HEK293 (cell line): ENCODE results near the gene LRP3.

Experiments used
- CTCF ChIA-PET: fragments of 350-600 bp; formaldehyde crosslinking; extraction: SDS; loops from one replicate; lab custom pipeline; 2021; ENCODE audit warnings: antibody characterized with exemption; lab: Yijun Ruan, JAX
- POLR2A ChIA-PET: fragments of 300-600 bp; formaldehyde crosslinking; extraction: SDS; loops from one replicate; lab custom pipeline; 2020; ENCODE audit warnings: antibody characterized with exemption, inconsistent platforms; lab: Yijun Ruan, JAX
- H3K27ac ChIP-seq: fragments of 200-500 bp; sonication (Bioruptor generic); 2 replicates; pipeline ENCODE4 v1.5.1; 2014; ENCODE audit warnings: low read depth, low read length, control low read depth, inconsistent platforms; ENCODE audit errors: extremely low read depth
- H3K36me3 ChIP-seq, 2 experiments: fragments of 200-500 bp in 1 of 2; sonication (Bioruptor generic) in 1 of 2; 1 replicate in 1 of 2; 2 replicates in 1 of 2; pipeline ENCODE4 v1.5.1; 2014 to 2017; ENCODE audit warnings: inconsistent platforms in 2 of 2, low read length in 2 of 2; ENCODE audit not compliant: control insufficient read depth in 2 of 2, insufficient read depth in 1 of 2
- H3K4me1 ChIP-seq: fragments of 200-500 bp; sonication (Bioruptor generic); 2 replicates; pipeline ENCODE4 v1.5.1; 2014; ENCODE audit warnings: mild to moderate bottlenecking, low read length, inconsistent platforms; ENCODE audit not compliant: control insufficient read depth, insufficient read depth
- H3K4me3 ChIP-seq: 2 replicates; pipeline ENCODE4 v1.5.1; 2011; ENCODE audit warnings: low read depth, mild to moderate bottlenecking, control low read depth, low read length, moderate library complexity
- H3K9me3 ChIP-seq: fragments of 200-500 bp; sonication (Bioruptor generic); 2 replicates; pipeline ENCODE4 v1.5.1; 2014; ENCODE audit warnings: low read depth, low read length, inconsistent platforms; ENCODE audit not compliant: control insufficient read depth, insufficient read depth
- ELK4 ChIP-seq: IDR thresholded peaks from 2 replicates; pipeline ENCODE4 v1.6.1; 2011; ENCODE audit warnings: mild to moderate bottlenecking, low read depth, low read length, borderline replicate concordance
- GLI4 ChIP-seq: fragments of 450-650 bp; formaldehyde crosslinking; IDR thresholded peaks from 2 replicates; pipeline ENCODE4 v1.5.1; 2016; ENCODE audit warnings: missing biosample characterization, missing genetic modification characterization
- HOXD13 ChIP-seq: sonication (generic); formaldehyde crosslinking; IDR thresholded peaks from 2 replicates; pipeline ENCODE4 v1.8.0; 2022; ENCODE audit warnings: missing genetic modification reagents, borderline replicate concordance
- IKZF3 ChIP-seq: fragments of 450-650 bp; IDR thresholded peaks from 2 replicates; pipeline ENCODE4 v1.5.0; 2018; ENCODE audit warnings: missing biosample characterization, mild to moderate bottlenecking, missing genetic modification characterization, moderate library complexity
- KLF7 ChIP-seq: fragments of 450-650 bp; formaldehyde crosslinking; IDR thresholded peaks from 2 replicates; pipeline ENCODE4 v1.5.1; 2016; ENCODE audit warnings: missing biosample characterization, missing genetic modification characterization, borderline replicate concordance
- OSR2 ChIP-seq: fragments of 450-650 bp; formaldehyde crosslinking; IDR thresholded peaks from 2 replicates; pipeline ENCODE4 v1.5.1; 2016; ENCODE audit warnings: missing biosample characterization, missing genetic modification characterization
- PRDM10 ChIP-seq: fragments of 450-650 bp; formaldehyde crosslinking; IDR thresholded peaks from 2 replicates; pipeline ENCODE4 v1.5.1; 2016; ENCODE audit warnings: missing biosample characterization, missing genetic modification characterization
- REPIN1 ChIP-seq: fragments of 450-650 bp; formaldehyde crosslinking; IDR thresholded peaks from 2 replicates; pipeline ENCODE4 v1.5.1; 2017; ENCODE audit warnings: missing biosample characterization, missing genetic modification characterization, low read depth
- SP3 ChIP-seq: fragments of 450-650 bp; formaldehyde crosslinking; IDR thresholded peaks from 2 replicates; pipeline ENCODE4 v1.5.1; 2016; ENCODE audit warnings: missing biosample characterization, missing genetic modification characterization
- ZBTB11 ChIP-seq: fragments of 450-650 bp; formaldehyde crosslinking; conservative IDR thresholded peaks from 2 replicates; pipeline ENCODE4 v1.5.1; 2016; ENCODE audit warnings: low read depth, missing biosample characterization, missing genetic modification characterization
- ZBTB44 ChIP-seq: fragments of 450-650 bp; IDR thresholded peaks from 2 replicates; pipeline ENCODE4 v1.5.1; 2018; ENCODE audit warnings: missing biosample characterization, mild to moderate bottlenecking, missing genetic modification characterization
- ZBTB8A ChIP-seq: fragments of 450-650 bp; formaldehyde crosslinking; IDR thresholded peaks from 2 replicates; pipeline ENCODE4 v1.5.1; 2016; ENCODE audit warnings: missing biosample characterization, missing genetic modification characterization
- ZNF146 ChIP-seq: fragments of 450-650 bp; formaldehyde crosslinking; IDR thresholded peaks from 2 replicates; pipeline ENCODE4 v1.5.1; 2016; ENCODE audit warnings: missing biosample characterization, missing genetic modification characterization
- ZNF175 ChIP-seq: fragments of 450-650 bp; formaldehyde crosslinking; IDR thresholded peaks from 2 replicates; pipeline ENCODE4 v1.5.1; 2016; ENCODE audit warnings: missing biosample characterization, missing genetic modification characterization
- ZNF350 ChIP-seq: fragments of 450-650 bp; formaldehyde crosslinking; IDR thresholded peaks from 2 replicates; pipeline ENCODE4 v1.5.0; 2017; ENCODE audit warnings: missing biosample characterization, mild to moderate bottlenecking, missing genetic modification characterization
- ZNF404 ChIP-seq: fragments of 450-650 bp; formaldehyde crosslinking; IDR thresholded peaks from 2 replicates; pipeline ENCODE4 v1.5.1; 2017; ENCODE audit warnings: missing biosample characterization, missing genetic modification characterization
- ZNF501 ChIP-seq: fragments of 450-650 bp; formaldehyde crosslinking; IDR thresholded peaks from 2 replicates; pipeline ENCODE4 v1.5.1; 2016; ENCODE audit warnings: missing biosample characterization, missing genetic modification characterization
- ZNF513 ChIP-seq: fragments of 450-650 bp; IDR thresholded peaks from 2 replicates; pipeline ENCODE4 v1.5.1; 2018; ENCODE audit warnings: missing biosample characterization, missing genetic modification characterization
- ZNF549 ChIP-seq: fragments of 450-650 bp; IDR thresholded peaks from 2 replicates; pipeline ENCODE4 v1.5.1; 2018; ENCODE audit warnings: missing biosample characterization, missing genetic modification characterization, mild to moderate bottlenecking, inconsistent platforms, moderate library complexity
- ZNF558 ChIP-seq: fragments of 450-650 bp; formaldehyde crosslinking; IDR thresholded peaks from 2 replicates; pipeline ENCODE4 v1.5.1; 2016; ENCODE audit warnings: missing biosample characterization, missing genetic modification characterization
- ZNF571 ChIP-seq: fragments of 450-650 bp; formaldehyde crosslinking; IDR thresholded peaks from 2 replicates; pipeline ENCODE4 v1.5.0; 2017; ENCODE audit warnings: missing biosample characterization, missing genetic modification characterization
- ZNF658 ChIP-seq: fragments of 450-650 bp; formaldehyde crosslinking; IDR thresholded peaks from 2 replicates; pipeline ENCODE4; 2016; ENCODE audit warnings: missing biosample characterization, missing genetic modification characterization
- ZNF664 ChIP-seq: fragments of 450-650 bp; formaldehyde crosslinking; IDR thresholded peaks from 2 replicates; pipeline ENCODE4 v1.5.1; 2016; ENCODE audit warnings: missing biosample characterization, missing genetic modification characterization
- ZNF837 ChIP-seq: fragments of 450-650 bp; formaldehyde crosslinking; IDR thresholded peaks from 2 replicates; pipeline ENCODE4 v1.5.1; 2016; ENCODE audit warnings: missing biosample characterization, missing genetic modification characterization

LRP3 gene

GRCh38 chr19:33194886-33195644 lies 935 bp downstream of the LRP3 start (continued):
- TF ChIP-seq ZNF664 (tag by site-specific recombination) (no peak), ZNF658 (tag by site-specific recombination) (no peak), ZNF549 (tag by site-specific recombination) (no peak), KLF7 (tag by site-specific recombination) (0 out of 2 replicates have a peak, but pooled peaks have one; percentile 15), ZNF146 (tag by site-specific recombination) (no peak), ZBTB44 (tag by site-specific recombination) (no peak), ZNF571 (tag by site-specific recombination) (no peak), ZNF837 (tag by site-specific recombination) (no peak), HOXD13 (no peak)

- ChIA-PET POLR2A (interaction anchor here (1.3 to 5.2 kb wide), 3 partner anchors 11 to 19 kb away, joined by 4 to 30 read pairs (median 7); no protein-coding TSS in a partner anchor), CTCF (interaction anchor here (0.8 to 6.4 kb wide), 6 partner anchors 11 to 76 kb away, joined by 3 to 75 read pairs (median 8); no protein-coding TSS in a partner anchor)
- no peaks in the 10 kb centered on the region for H3K9me3 ChIP-seq
- H3K4me3 ChIP-seq, result peak overlapping the region; percentile 47
- H3K27ac ChIP-seq, result peak overlapping the region; percentile 95
- peaks cover 10% of the 10 kb centered on the region for H3K4me1 ChIP-seq
- peaks cover 31 to 40% of the 10 kb centered on the region in 2 experiments for H3K36me3 ChIP-seq
- TF ChIP-seq ZNF558 (tag by site-specific recombination) (no peak), OSR2 (tag by site-specific recombination) (no peak), ZNF175 (tag by site-specific recombination) (no peak), REPIN1 (no peak), IKZF3 (0 out of 2 replicates have a peak, but pooled peaks have one; percentile 3), ZBTB11 (peak; percentile 85), GLI4 (no peak), ZNF513 (tag by site-specific recombination) (no peak), ZNF501 (peak; percentile 24; the same call in 1 of the 2 replicates), ELK4 (no peak), SP3 (tag by site-specific recombination) (no peak), ZNF404 (tag by site-specific recombination) (no peak), ZBTB8A (no peak), ZNF350 (tag by site-specific recombination) (no peak), PRDM10 (peak; percentile 82)
These were observed 1.7 kb downstream of the LRP3 start for GRCh38 chr19:33195645-33196347.
